Gastrocnemius medialis (tissue), 4 donors: Measurements from ENCODE around the gene RRAGC. TPM values are rescaled to one million over a fixed set of nuclear protein-coding genes. Genes with fewer than 3 reads are reported as not detected.

Experiments
- ATAC-seq, 2 donors: fragments of 150-250 bp; one replicate each; pipeline ENCODE4 v1.9.1; 2016
- DNase-seq, 2 donors: peaks; one replicate each; pipeline ENCODE4 v3.0.0-alpha.2; 2019
- H3K27ac ChIP-seq, 4 donors: fragments of 200-600 bp; sonication (generic); 1 replicate in 1 of 4; 2 replicates in 3 of 4; pipeline ENCODE4 v1.5.1; 2016 to 2018; ENCODE audit warnings: mild to moderate bottlenecking in 2 of 4, moderate library complexity in 1 of 4
- H3K27me3 ChIP-seq, 3 donors: fragments of 200-600 bp; sonication (generic) in 2 of 3; 1 replicate in 1 of 3; 2 replicates in 2 of 3; pipeline versions ENCODE4 v1.5.1 to v1.6.0; 2016 to 2019; ENCODE audit warnings: mild to moderate bottlenecking in 1 of 3, moderate library complexity in 1 of 3
- H3K36me3 ChIP-seq, 2 donors: fragments of 200-600 bp; sonication (generic) in 1 of 2; one replicate each; pipeline ENCODE4 v1.5.1; 2017 to 2018
- H3K4me1 ChIP-seq, 2 donors: fragments of 200-600 bp; sonication (generic) in 1 of 2; one replicate each; pipeline ENCODE4 v1.5.1; 2016 to 2017; ENCODE audit warnings: mild to moderate bottlenecking in 2 of 2
- H3K4me3 ChIP-seq, 4 donors: fragments of 200-600 bp; sonication (generic) in 3 of 4; 1 replicate in 1 of 4; 2 replicates in 3 of 4; pipeline ENCODE4 v1.5.1; 2016 to 2019; ENCODE audit warnings: mild to moderate bottlenecking in 2 of 4
- H3K9me3 ChIP-seq, 3 donors: fragments of 200-600 bp; sonication (generic) in 2 of 3; 1 replicate in 1 of 3; 2 replicates in 2 of 3; pipeline ENCODE4 v1.5.1; 2016 to 2019
- CTCF ChIP-seq, 5 experiments: fragments of 450-650 bp in 3 of 5; fragments of 200-600 bp in 2 of 5; sonication (generic) in 2 of 5; IDR thresholded peaks in 4 of 5; conservative IDR thresholded peaks in 1 of 5; 1 replicate in 4 of 5; 2 replicates in 1 of 5; pipeline ENCODE4 v1.5.1; 2016 to 2019; ENCODE audit warnings: antibody characterized with exemption in 5 of 5, mild to moderate bottlenecking in 3 of 5, moderate library complexity in 3 of 5
- POLR2A ChIP-seq, 2 donors: fragments of 450-650 bp; IDR thresholded peaks; one replicate each; pipeline ENCODE4 v1.6.1; 2017; ENCODE audit warnings: antibody characterized with exemption in 2 of 2, mild to moderate bottlenecking in 2 of 2, moderate library complexity in 2 of 2
- in situ Hi-C, 4 donors: fragments of 200-750 bp; cut with MboI; loops; one replicate each; pipeline versions ENCODE4 v1.15.0 to v1.8.0; 2017; ENCODE audit warnings: low sequenced_read_pairs in 4 of 4
- intact Hi-C: fragments of 100-400 bp; cut with DNase I; formaldehyde crosslinking; loops from one replicate; pipeline ENCODE4 v1.15.1; 2023; ENCODE audit warnings: low total_unique reads
- total RNA-seq, 4 donors: library from RNA; depleted of rRNA; stranded (reverse); fragments of >200 nt; gene quantifications; one replicate each; pipeline versions ENCODE4 v1.1.0 to v1.2.3, GENCODE V29; 2016

Gene RRAGC
- total RNA-seq, 4 donors from 2014 or later: 8.0 to 15.5 (median 11.2) TPM

GRCh38 chr1:38831731-38832369 is 27.7 kb downstream of the RRAGC start:
- no peak for DNase-seq
- no peak for ATAC-seq
- in situ Hi-C loops (loop anchor here in 1 of 4 donors (25.0 kb wide), 2 partner anchors 770 to 1220 kb away; no protein-coding TSS in a partner anchor), intact Hi-C loops (no loop called here)
- H3K4me1 ChIP-seq: no peaks in the 10 kb centered on the region
- TF ChIP-seq CTCF (IDR thresholded peaks at IDR 0.05 in 4 of 5, conservative IDR thresholded peaks at IDR 0.05 in 1 of 5) (no peak), POLR2A (IDR thresholded peaks at IDR 0.05) (no peak)
- no peaks in the 10 kb centered on the region for H3K9me3 ChIP-seq
- H3K27me3 ChIP-seq: peaks cover 0 to 6% (median 0%) of the 10 kb centered on the region in 3 donors
- no peak overlapping the region for H3K27ac ChIP-seq
- no peaks in the 10 kb centered on the region for H3K36me3 ChIP-seq
- no peak overlapping the region for H3K4me3 ChIP-seq

GRCh38 chr1:38829368-38829767 is 30.2 kb downstream of the RRAGC start:
- ATAC-seq (no peak), DNase-seq (no peak)
- no peak for TF ChIP-seq CTCF (IDR thresholded peaks at IDR 0.05 in 4 of 5, conservative IDR thresholded peaks at IDR 0.05 in 1 of 5)
- TF ChIP-seq POLR2A (IDR thresholded peaks at IDR 0.05): no peak
- Histone ChIP-seq H3K27ac (no peak overlapping the region), H3K36me3 (no peaks in the 10 kb centered on the region), H3K27me3 (peaks cover 0 to 6% (median 0%) of the 10 kb centered on the region in 3 donors), H3K9me3 (no peaks in the 10 kb centered on the region), H3K4me3 (no peak overlapping the region), H3K4me1 (no peaks in the 10 kb centered on the region)
- intact Hi-C loops: no loop called here
- in situ Hi-C loops: loop anchor here in 1 of 4 donors (25.0 kb wide), 2 partner anchors 767 to 1217 kb away; no protein-coding TSS in a partner anchor

DNA sequence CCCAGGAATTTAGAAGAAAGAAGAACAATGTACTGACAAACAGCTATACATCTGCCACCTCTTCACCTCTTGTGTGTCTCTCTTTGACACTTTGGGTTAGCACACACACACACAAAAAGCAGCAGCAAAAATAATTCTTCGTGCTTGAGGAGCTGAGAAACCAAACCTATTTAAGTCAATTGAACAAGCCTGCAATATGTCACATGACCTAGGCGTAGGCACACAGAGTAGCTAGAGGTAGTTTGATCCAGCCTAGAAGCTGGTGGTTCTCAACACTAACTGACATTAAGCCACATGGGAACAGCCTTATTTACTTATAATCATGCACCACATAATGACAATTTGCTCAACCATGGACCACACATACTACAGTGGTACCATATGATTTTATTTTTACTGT is 32.3 kb downstream of the RRAGC start:
- no peak for DNase-seq
- TF ChIP-seq POLR2A (IDR thresholded peaks at IDR 0.05): no peak
- no peak for TF ChIP-seq CTCF (IDR thresholded peaks at IDR 0.05 in 4 of 5, conservative IDR thresholded peaks at IDR 0.05 in 1 of 5)
- Histone ChIP-seq H3K4me1 (no peaks in the 10 kb centered on the region), H3K9me3 (no peaks in the 10 kb centered on the region), H3K4me3 (no peak overlapping the region), H3K36me3 (no peaks in the 10 kb centered on the region), H3K27me3 (peaks cover 0 to 6% (median 0%) of the 10 kb centered on the region in 3 donors), H3K27ac (no peak overlapping the region)
- ATAC-seq: no peak
- in situ Hi-C loops (loop anchor here in 1 of 4 donors (25.0 kb wide), 2 partner anchors 765 to 1215 kb away; no protein-coding TSS in a partner anchor), intact Hi-C loops (no loop called here)

DNA sequence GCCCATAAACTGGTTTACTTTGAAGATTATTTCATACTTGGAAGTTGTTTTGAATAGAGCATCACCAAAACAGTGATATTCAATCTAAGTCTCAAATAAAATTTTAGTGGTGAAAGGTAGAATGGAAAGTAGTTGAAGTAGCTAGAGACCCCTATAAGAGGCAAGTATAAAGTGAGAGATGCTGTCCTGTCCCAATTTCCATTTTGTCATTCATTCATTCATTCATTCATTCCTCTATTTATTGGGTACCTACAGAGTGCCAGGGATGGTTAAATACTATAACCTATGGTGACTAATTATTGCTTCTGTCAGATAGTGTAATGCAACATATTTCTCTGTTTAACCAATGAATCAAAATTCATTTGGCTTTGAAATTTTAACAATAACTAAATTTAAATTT is 32.7 kb downstream of the RRAGC start:
- no peaks in the 10 kb centered on the region for H3K4me1 ChIP-seq
- no peak for DNase-seq
- no peaks in the 10 kb centered on the region for H3K36me3 ChIP-seq
- intact Hi-C loops (no loop called here), in situ Hi-C loops (loop anchor here in 1 of 4 donors (25.0 kb wide), 2 partner anchors 765 to 1215 kb away; no protein-coding TSS in a partner anchor)
- H3K27me3 ChIP-seq: peaks cover 0 to 6% (median 0%) of the 10 kb centered on the region in 3 donors
- H3K4me3 ChIP-seq: no peak overlapping the region
- no peak overlapping the region for H3K27ac ChIP-seq
- H3K9me3 ChIP-seq: no peaks in the 10 kb centered on the region
- TF ChIP-seq POLR2A (IDR thresholded peaks at IDR 0.05) (no peak), CTCF (IDR thresholded peaks at IDR 0.05 in 4 of 5, conservative IDR thresholded peaks at IDR 0.05 in 1 of 5) (no peak)
- ATAC-seq: no peak
